GM19238 (cell line): Measurements from ENCODE around the gene TCIRG1.

Experiments used
- DNase-seq: peaks from one replicate; pipeline ENCODE4 v3.0.0; 2011; ENCODE audit warnings: low spot score; ENCODE audit not compliant: insufficient read length

TCIRG1 gene

GRCh38 chr11:68017980-68018729 lies 20.7 kb upstream of the TCIRG1 start:
- no peak for DNase-seq

- DNase-seq, result no peak
Observed at GRCh38 chr11:68018730-68019190, 20.1 kb upstream of the TCIRG1 start.

- DNase-seq, result no peak
Observed at GRCh38 chr11:68019486-68019885, 19.3 kb upstream of the TCIRG1 start.

GRCh38 chr11:68020575-68020974 lies 18.2 kb upstream of the TCIRG1 start:
- DNase-seq, result no peak

GRCh38 chr11:68021167-68021787 lies 17.5 kb upstream of the TCIRG1 start:
- no peak for DNase-seq

- no peak for DNase-seq
Observed at GRCh38 chr11:68022531-68022930, 16.3 kb upstream of the TCIRG1 start.

GRCh38 chr11:68024508-68024907 lies 14.3 kb upstream of the TCIRG1 start:
- DNase-seq, result no peak

GRCh38 chr11:68025047-68025446 lies 13.8 kb upstream of the TCIRG1 start:
- no peak for DNase-seq

- no peak for DNase-seq
Observed at GRCh38 chr11:68026391-68027105, 12.3 kb upstream of the TCIRG1 start.

GRCh38 chr11:68027667-68028066 lies 11.2 kb upstream of the TCIRG1 start:
- DNase-seq, result no peak

- DNase-seq, result no peak
Observed at GRCh38 chr11:68028802-68029545, 9.9 kb upstream of the TCIRG1 start.

- DNase-seq, result peak; percentile 100
Observed at GRCh38 chr11:68030318-68031143, 8.3 kb upstream of the TCIRG1 start, which contains the start of gene NDUFS8. TSS of gene NDUFS8 (plus strand) at chr11:68030681. CDS start at chr11:68032152, 1,471 bp downstream.

- DNase-seq, result no peak
Observed at GRCh38 chr11:68031144-68031464, 7.7 kb upstream of the TCIRG1 start.

- DNase-seq, result no peak
Observed at GRCh38 chr11:68032003-68032402, 6.8 kb upstream of the TCIRG1 start.

- no peak for DNase-seq
Observed at GRCh38 chr11:68032997-68033707, 5.7 kb upstream of the TCIRG1 start.

GRCh38 chr11:68033708-68034045 lies 5.1 kb upstream of the TCIRG1 start:
- DNase-seq, result no peak

- DNase-seq, result no peak
Observed at GRCh38 chr11:68035266-68035876, 3.5 kb upstream of the TCIRG1 start.

GRCh38 chr11:68036141-68036716 lies 2.6 kb upstream of the TCIRG1 start:
- no peak for DNase-seq

- no peak for DNase-seq
Observed at GRCh38 chr11:68036717-68037239, 2.0 kb upstream of the TCIRG1 start.
